Naive thymus-derived CD8-positive, alpha-beta T cell (primary cell): Measurements from ENCODE around the gene FCRL3. TPM values are rescaled to one million over a fixed set of nuclear protein-coding genes. Genes with fewer than 3 reads are reported as not detected.

ENCODE experiments used
- ATAC-seq, 2 donors: fragments of 150-1000 bp; cut with Tn5 transposase in 1 of 2; sonication (Bioruptor Pico), chemical (Tn5 transposase) in 1 of 2; 1 replicate in 1 of 2; 2 replicates in 1 of 2; pipeline ENCODE4 v1.10.0; 2021; ENCODE audit warnings: mild to moderate bottlenecking in 2 of 2, moderate library complexity in 2 of 2
- POLR2A ChIA-PET: fragments of 350-600 bp; sonication (Branson Sonifier 250); formaldehyde crosslinking; loops from one replicate; lab custom pipeline; 2021; ENCODE audit warnings: antibody characterized with exemption; lab: Charles Lee
- DNase-seq, 10 donors: peaks; one replicate each; pipeline versions ENCODE4 v3.0.0 to v3.0.0-alpha.2; 2020 to 2022
- H3K27ac Mint-ChIP-seq, 10 donors: one replicate each; pipeline ENCODE4 v1.8.0; 2020 to 2022; ENCODE audit warnings: mild to moderate bottlenecking in 10 of 10, mixed read lengths in 10 of 10, moderate library complexity in 4 of 10, inconsistent platforms in 1 of 10
- H3K27me3 Mint-ChIP-seq, 5 donors: one replicate each; pipeline ENCODE4 v1.8.0; 2021 to 2022; ENCODE audit warnings: mixed read lengths in 5 of 5
- H3K36me3 Mint-ChIP-seq, 3 donors: one replicate each; pipeline ENCODE4 v1.8.0; 2020 to 2022; ENCODE audit warnings: mixed read lengths in 3 of 3, mild to moderate bottlenecking in 2 of 3, inconsistent platforms in 1 of 3
- H3K4me1 Mint-ChIP-seq, 4 donors: one replicate each; pipeline ENCODE4 v1.8.0; 2021 to 2022; ENCODE audit warnings: mixed read lengths in 4 of 4
- H3K4me3 Mint-ChIP-seq, 10 donors: one replicate each; pipeline ENCODE4 v1.8.0; 2020 to 2022; ENCODE audit warnings: mild to moderate bottlenecking in 10 of 10, mixed read lengths in 10 of 10, moderate library complexity in 6 of 10, inconsistent platforms in 1 of 10
- H3K9me3 Mint-ChIP-seq, 9 donors: one replicate each; pipeline ENCODE4 v1.8.0; 2020 to 2022; ENCODE audit warnings: mixed read lengths in 9 of 9, mild to moderate bottlenecking in 3 of 9, inconsistent platforms in 1 of 9, moderate library complexity in 1 of 9
- polyA plus RNA-seq, 3 donors: library from polyadenylated mRNA; unstranded; fragments of 300-500 nt; fragmentation: Illumina TruSeq; gene quantifications; one replicate each; pipeline ENCODE4 v1.2.3, GENCODE V29; 2021
- total RNA-seq, 8 experiments: library from RNA in 2 of 8; stranded (reverse) in 2 of 8; gene quantifications; one replicate each; pipeline ENCODE4 v1.2.3 and lab custom pipeline; 2021 to 2026

Gene FCRL3
- total and polyA plus RNA-seq, 5 experiments from 2014 or later, result 1.3 to 30.5 (median 6.3) TPM

- no peak overlapping the region for H3K27ac Mint-ChIP-seq
- peaks cover 0 to 22% (median 17%) of the 10 kb centered on the region in 3 donors for H3K36me3 Mint-ChIP-seq
- H3K4me3 Mint-ChIP-seq, result no peak overlapping the region
- POLR2A ChIA-PET, result no interaction called here
- ATAC-seq (no peak), DNase-seq (no peak)
- H3K4me1 Mint-ChIP-seq, result no peaks in the 10 kb centered on the region
- H3K27me3 Mint-ChIP-seq, result peaks cover 0 to 11% (median 1%) of the 10 kb centered on the region in 5 donors
- H3K9me3 Mint-ChIP-seq, result peaks cover 16 to 54% (median 34%) of the 10 kb centered on the region in 9 donors
Observed at GRCh38 chr1:157671895-157672294, 28.7 kb downstream of the FCRL3 start.

GRCh38 chr1:157659576-157660247, 40.9 kb downstream of the FCRL3 start:
- no peak for DNase-seq
- H3K36me3 Mint-ChIP-seq, result no peaks in the 10 kb centered on the region
- POLR2A ChIA-PET, result no interaction called here
- H3K4me3 Mint-ChIP-seq, result no peak overlapping the region
- H3K27ac Mint-ChIP-seq, result no peak overlapping the region
- H3K27me3 Mint-ChIP-seq, result peaks cover 0 to 28% (median 7%) of the 10 kb centered on the region in 5 donors
- H3K4me1 Mint-ChIP-seq, result peaks cover 0 to 4% (median 0%) of the 10 kb centered on the region in 4 donors
- no peak for ATAC-seq
- no peaks in the 10 kb centered on the region for H3K9me3 Mint-ChIP-seq

GRCh38 chr1:157658571-157658970, 42.0 kb downstream of the FCRL3 start:
- Mint-ChIP-seq H3K4me3 (no peak overlapping the region), H3K9me3 (no peaks in the 10 kb centered on the region), H3K27me3 (peaks cover 0 to 28% (median 10%) of the 10 kb centered on the region in 5 donors), H3K4me1 (peaks cover 0 to 9% (median 0%) of the 10 kb centered on the region in 4 donors), H3K36me3 (no peaks in the 10 kb centered on the region), H3K27ac (no peak overlapping the region)
- POLR2A ChIA-PET, result no interaction called here
- DNase-seq (no peak), ATAC-seq (no peak)

GRCh38 chr1:157653494-157653873, 47.1 kb downstream of the FCRL3 start:
- H3K4me1 Mint-ChIP-seq, result peaks cover 0 to 26% (median 8%) of the 10 kb centered on the region in 4 donors
- H3K36me3 Mint-ChIP-seq, result no peaks in the 10 kb centered on the region
- peak overlapping the region in 1 of 10 donors; percentile 9 for H3K27ac Mint-ChIP-seq
- DNase-seq, result no peak
- POLR2A ChIA-PET, result no interaction called here
- H3K27me3 Mint-ChIP-seq, result peaks cover 3 to 20% (median 11%) of the 10 kb centered on the region in 5 donors
- H3K4me3 Mint-ChIP-seq, result peak overlapping the region in 1 of 10 donors; percentile 9
- no peaks in the 10 kb centered on the region for H3K9me3 Mint-ChIP-seq
- no peak for ATAC-seq

GRCh38 chr1:157652859-157653493, 47.6 kb downstream of the FCRL3 start:
- ATAC-seq (no peak), DNase-seq (peak in 1 of 10 donors; percentile 1)
- H3K36me3 Mint-ChIP-seq, result no peaks in the 10 kb centered on the region
- POLR2A ChIA-PET, result no interaction called here
- H3K4me1 Mint-ChIP-seq, result peaks cover 0 to 26% (median 8%) of the 10 kb centered on the region in 4 donors
- peaks cover 3 to 20% (median 9%) of the 10 kb centered on the region in 5 donors for H3K27me3 Mint-ChIP-seq
- peak overlapping the region in 2 of 10 donors; percentile 9 to 51 for H3K4me3 Mint-ChIP-seq
- no peaks in the 10 kb centered on the region for H3K9me3 Mint-ChIP-seq
- peak overlapping the region in 2 of 10 donors; percentile 2 to 9 for H3K27ac Mint-ChIP-seq

GRCh38 chr1:157648317-157648716, 52.3 kb downstream of the FCRL3 start:
- H3K27ac Mint-ChIP-seq, result no peak overlapping the region
- peaks cover 0 to 21% (median 4%) of the 10 kb centered on the region in 5 donors for H3K27me3 Mint-ChIP-seq
- H3K4me3 Mint-ChIP-seq, result no peak overlapping the region
- DNase-seq (no peak), ATAC-seq (no peak)
- POLR2A ChIA-PET, result no interaction called here
- H3K36me3 Mint-ChIP-seq, result no peaks in the 10 kb centered on the region
- H3K4me1 Mint-ChIP-seq, result peaks cover 0 to 26% (median 7%) of the 10 kb centered on the region in 4 donors
- H3K9me3 Mint-ChIP-seq, result no peaks in the 10 kb centered on the region

- Mint-ChIP-seq H3K27ac (no peak overlapping the region), H3K4me3 (no peak overlapping the region), H3K27me3 (peaks cover 0 to 13% (median 3%) of the 10 kb centered on the region in 5 donors), H3K4me1 (peaks cover 0 to 5% (median 0%) of the 10 kb centered on the region in 4 donors), H3K36me3 (no peaks in the 10 kb centered on the region), H3K9me3 (no peaks in the 10 kb centered on the region)
- DNase-seq, result no peak
- POLR2A ChIA-PET, result no interaction called here
- ATAC-seq, result no peak
Observed at GRCh38 chr1:157646144-157646543, 54.4 kb downstream of the FCRL3 start.

GRCh38 chr1:157641177-157641576, 59.4 kb downstream of the FCRL3 start:
- Mint-ChIP-seq H3K27ac (no peak overlapping the region), H3K27me3 (peaks cover 4 to 23% (median 9%) of the 10 kb centered on the region in 5 donors), H3K36me3 (no peaks in the 10 kb centered on the region), H3K4me3 (no peak overlapping the region), H3K4me1 (peaks cover 0 to 5% (median 0%) of the 10 kb centered on the region in 4 donors), H3K9me3 (no peaks in the 10 kb centered on the region)
- DNase-seq, result no peak
- ATAC-seq, result no peak
- POLR2A ChIA-PET, result no interaction called here

- Mint-ChIP-seq H3K36me3 (no peaks in the 10 kb centered on the region), H3K27me3 (peaks cover 4 to 23% (median 10%) of the 10 kb centered on the region in 5 donors), H3K4me3 (no peak overlapping the region), H3K27ac (peak overlapping the region in 1 of 10 donors; percentile 13), H3K4me1 (no peaks in the 10 kb centered on the region), H3K9me3 (no peaks in the 10 kb centered on the region)
- ATAC-seq (no peak), DNase-seq (no peak)
- POLR2A ChIA-PET, result no interaction called here
Observed at GRCh38 chr1:157639800-157640199, 60.8 kb downstream of the FCRL3 start.

- peaks cover 0 to 2% (median 0%) of the 10 kb centered on the region in 3 donors for H3K36me3 Mint-ChIP-seq
- H3K27ac Mint-ChIP-seq, result no peak overlapping the region
- peak in 1 of 2 donors; percentile 30 for ATAC-seq
- peaks cover 6 to 26% (median 16%) of the 10 kb centered on the region in 5 donors for H3K27me3 Mint-ChIP-seq
- H3K4me1 Mint-ChIP-seq, result peaks cover 0 to 8% (median 2%) of the 10 kb centered on the region in 4 donors
- H3K9me3 Mint-ChIP-seq, result peaks cover 0 to 8% (median 0%) of the 10 kb centered on the region in 9 donors
- DNase-seq, result peak in 3 of 10 donors; percentile 3 to 25 (median 7)
- POLR2A ChIA-PET, result no interaction called here
- no peak overlapping the region for H3K4me3 Mint-ChIP-seq
Observed at GRCh38 chr1:157628773-157629172, 71.8 kb downstream of the FCRL3 start.

Other genes with a start within 250 kb of the FCRL3 start
- 1 to 10 TPM; 1.2 to 1.7 TPM for gene FCRL5, start 148.3 kb downstream of the FCRL3 start, total RNA-seq
- not detected for gene FCRL5, start 148.3 kb downstream of the FCRL3 start, polyA plus RNA-seq
- gene FCRL4, start 102.7 kb downstream of the FCRL3 start, total RNA-seq, result not detected
- not detected for gene FCRL4, start 102.7 kb downstream of the FCRL3 start, polyA plus RNA-seq
- 1 to 10 TPM; 2.7 to 3.1 TPM for gene FCRL2, start 76.4 kb upstream of the FCRL3 start, total RNA-seq
- under 1 TPM in 1 of 3 donors, not detected in 2; 0.07 TPM for gene FCRL2, start 76.4 kb upstream of the FCRL3 start, polyA plus RNA-seq
- 10 to 100 TPM; 13.2 to 14.0 TPM for gene FCRL1, start 119.4 kb upstream of the FCRL3 start, total RNA-seq
- gene FCRL1, start 119.4 kb upstream of the FCRL3 start, polyA plus RNA-seq, result under 1 TPM in 2 of 3 donors, not detected in 1; 0.09 to 0.16 TPM
- gene CD5L, start 141.0 kb upstream of the FCRL3 start, total RNA-seq, result not detected
- gene CD5L, start 141.0 kb upstream of the FCRL3 start, polyA plus RNA-seq, result not detected